ENCODE measurements around the gene KLF12.

The KLF12 gene

GRCh38 chr13:74162135-74162534, 27.9 kb upstream of the KLF12 start:
- Histone ChIP-seq H2AFZ (ENCODE audit: low read length) (no peak overlapping the region), H3K36me3 (ENCODE audit: insufficient read depth, low read length) (no peaks in the 10 kb centered on the region), H3K27me3 (ENCODE audit: insufficient read depth, low read length) (0 out of 2 replicates have a peak, but pooled peaks cover 7% of the 10 kb centered on the region), H3K4me2 (ENCODE audit: low read length) (no peak overlapping the region), H3K27ac (ENCODE audit: low read depth, low read length, poor library complexity, severe bottlenecking) (no peak overlapping the region), H3F3A (ENCODE audit: insufficient read depth, low read length) (no peaks in the 10 kb centered on the region), H3K4me3 (ENCODE audit: low read depth, low read length, poor library complexity, severe bottlenecking) (no peak overlapping the region), H3K79me2 (ENCODE audit: insufficient read depth, low read length) (no peaks in the 10 kb centered on the region), H3K9ac (ENCODE audit: low read length) (no peak overlapping the region), H4K20me1 (ENCODE audit: insufficient read depth, low read length) (no peaks in the 10 kb centered on the region), H3K9me3 (ENCODE audit: low read length) (no peaks in the 10 kb centered on the region), H3K4me1 (ENCODE audit: insufficient read depth, low read length, severe bottlenecking) (no peaks in the 10 kb centered on the region), H3K9me2 (ENCODE audit: low read depth, low read length) (no peaks in the 10 kb centered on the region)
- no peak for TF ChIP-seq EZH2 (IDR thresholded peaks at IDR 0.05; ENCODE audit: borderline replicate concordance, low read length)
- TF ChIP-seq, protein P1, sequence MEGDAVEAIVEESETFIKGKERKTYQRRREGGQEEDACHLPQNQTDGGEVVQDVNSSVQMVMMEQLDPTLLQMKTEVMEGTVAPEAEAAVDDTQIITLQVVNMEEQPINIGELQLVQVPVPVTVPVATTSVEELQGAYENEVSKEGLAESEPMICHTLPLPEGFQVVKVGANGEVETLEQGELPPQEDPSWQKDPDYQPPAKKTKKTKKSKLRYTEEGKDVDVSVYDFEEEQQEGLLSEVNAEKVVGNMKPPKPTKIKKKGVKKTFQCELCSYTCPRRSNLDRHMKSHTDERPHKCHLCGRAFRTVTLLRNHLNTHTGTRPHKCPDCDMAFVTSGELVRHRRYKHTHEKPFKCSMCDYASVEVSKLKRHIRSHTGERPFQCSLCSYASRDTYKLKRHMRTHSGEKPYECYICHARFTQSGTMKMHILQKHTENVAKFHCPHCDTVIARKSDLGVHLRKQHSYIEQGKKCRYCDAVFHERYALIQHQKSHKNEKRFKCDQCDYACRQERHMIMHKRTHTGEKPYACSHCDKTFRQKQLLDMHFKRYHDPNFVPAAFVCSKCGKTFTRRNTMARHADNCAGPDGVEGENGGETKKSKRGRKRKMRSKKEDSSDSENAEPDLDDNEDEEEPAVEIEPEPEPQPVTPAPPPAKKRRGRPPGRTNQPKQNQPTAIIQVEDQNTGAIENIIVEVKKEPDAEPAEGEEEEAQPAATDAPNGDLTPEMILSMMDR (IDR thresholded peaks at IDR 0.05; ENCODE audit: low read length) = no peak

DNA sequence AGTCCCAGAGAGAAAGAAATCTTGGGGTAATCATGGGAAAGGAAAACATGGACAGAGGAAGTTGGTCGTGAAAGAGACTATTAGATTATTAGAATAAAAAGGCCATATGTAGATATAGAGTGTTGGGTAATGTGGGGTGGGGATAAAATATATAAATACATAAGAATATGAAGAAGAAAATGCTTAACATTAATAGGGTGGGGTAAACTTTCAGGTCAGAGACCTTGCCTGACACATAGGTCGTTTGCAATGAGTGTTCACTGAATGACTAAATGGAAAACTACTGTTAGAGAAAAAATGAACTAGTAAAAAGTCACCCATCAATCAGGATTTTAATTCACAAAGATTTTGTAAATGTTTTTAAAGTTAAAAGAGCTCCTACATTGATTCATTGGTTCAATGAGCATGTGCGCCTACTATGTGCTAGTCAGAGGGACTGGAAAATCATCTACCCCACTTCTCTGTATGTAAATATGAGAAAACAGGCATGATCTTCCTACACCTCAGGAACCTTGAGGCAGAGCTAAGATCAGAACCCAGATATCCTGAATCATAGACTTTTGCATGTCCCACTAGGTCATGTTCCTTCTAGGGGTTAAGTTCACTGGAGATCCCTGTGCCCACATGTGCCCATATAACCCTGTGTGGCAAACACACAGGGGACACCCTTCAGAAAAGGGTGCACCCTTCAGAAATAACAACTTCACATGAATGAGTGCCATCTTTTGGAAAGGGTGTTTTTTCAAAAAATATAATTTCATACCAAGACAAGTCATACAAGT, 24.6 kb upstream of the KLF12 start:
- no peaks in the 10 kb centered on the region for H3K9me3 ChIP-seq (ENCODE audit: low read length)
- H2AFZ ChIP-seq (ENCODE audit: low read length) = no peak overlapping the region
- no peak overlapping the region for H3K4me3 ChIP-seq (ENCODE audit: low read depth, low read length, poor library complexity, severe bottlenecking)
- no peak overlapping the region for H3K27ac ChIP-seq (ENCODE audit: low read depth, low read length, poor library complexity, severe bottlenecking)
- H3K36me3 ChIP-seq (ENCODE audit: insufficient read depth, low read length) = no peaks in the 10 kb centered on the region
- no peak overlapping the region for H3K4me2 ChIP-seq (ENCODE audit: low read length)
- H3F3A ChIP-seq (ENCODE audit: insufficient read depth, low read length) = no peaks in the 10 kb centered on the region
- no peaks in the 10 kb centered on the region for H3K79me2 ChIP-seq (ENCODE audit: insufficient read depth, low read length)
- 0 out of 2 replicates have a peak, but pooled peaks cover 7% of the 10 kb centered on the region for H3K27me3 ChIP-seq (ENCODE audit: insufficient read depth, low read length)
- H3K4me1 ChIP-seq (ENCODE audit: insufficient read depth, low read length, severe bottlenecking) = no peaks in the 10 kb centered on the region
- no peaks in the 10 kb centered on the region for H3K9me2 ChIP-seq (ENCODE audit: low read depth, low read length)
- no peak overlapping the region for H3K9ac ChIP-seq (ENCODE audit: low read length)
- TF ChIP-seq EZH2 (IDR thresholded peaks at IDR 0.05; ENCODE audit: borderline replicate concordance, low read length) = no peak
- TF ChIP-seq, protein P1 (IDR thresholded peaks at IDR 0.05; ENCODE audit: low read length) = no peak
- H4K20me1 ChIP-seq (ENCODE audit: insufficient read depth, low read length) = no peaks in the 10 kb centered on the region

DNA sequence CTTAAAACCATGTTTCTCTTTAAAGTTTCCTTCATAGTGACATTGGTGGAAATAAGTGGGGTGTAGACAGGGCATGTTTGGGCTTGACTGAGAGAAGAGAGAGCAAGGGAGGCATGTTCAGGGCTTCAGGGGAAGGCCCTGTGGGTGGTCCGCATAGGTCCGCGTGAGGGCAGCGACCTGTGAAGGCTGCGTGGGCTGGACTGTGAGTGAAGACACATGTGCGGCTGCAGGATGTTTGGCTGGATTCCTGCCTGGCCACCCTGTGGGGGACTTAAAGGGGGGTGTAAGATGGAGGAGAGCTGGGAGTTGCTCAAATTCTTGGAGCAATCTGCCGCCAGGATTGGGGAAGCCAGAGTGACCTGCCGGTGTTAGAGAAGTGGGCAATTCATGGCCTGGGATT, 23.8 kb upstream of the KLF12 start:
- H3K9ac ChIP-seq (ENCODE audit: low read length) = no peak overlapping the region
- H3K27ac ChIP-seq (ENCODE audit: low read depth, low read length, poor library complexity, severe bottlenecking) = no peak overlapping the region
- H3K4me3 ChIP-seq (ENCODE audit: low read depth, low read length, poor library complexity, severe bottlenecking) = no peak overlapping the region
- H3K27me3 ChIP-seq (ENCODE audit: insufficient read depth, low read length) = peaks cover 7% of the 10 kb centered on the region; the same call in 1 of the 2 replicates
- no peaks in the 10 kb centered on the region for H3K9me3 ChIP-seq (ENCODE audit: low read length)
- TF ChIP-seq, protein P1 (IDR thresholded peaks at IDR 0.05; ENCODE audit: low read length) = no peak
- no peak for TF ChIP-seq EZH2 (IDR thresholded peaks at IDR 0.05; ENCODE audit: borderline replicate concordance, low read length)
- no peaks in the 10 kb centered on the region for H3K79me2 ChIP-seq (ENCODE audit: insufficient read depth, low read length)
- H3K4me2 ChIP-seq (ENCODE audit: low read length) = no peak overlapping the region
- H3K4me1 ChIP-seq (ENCODE audit: insufficient read depth, low read length, severe bottlenecking) = no peaks in the 10 kb centered on the region
- no peaks in the 10 kb centered on the region for H3F3A ChIP-seq (ENCODE audit: insufficient read depth, low read length)
- no peaks in the 10 kb centered on the region for H3K9me2 ChIP-seq (ENCODE audit: low read depth, low read length)
- H3K36me3 ChIP-seq (ENCODE audit: insufficient read depth, low read length) = no peaks in the 10 kb centered on the region
- no peaks in the 10 kb centered on the region for H4K20me1 ChIP-seq (ENCODE audit: insufficient read depth, low read length)
- no peak overlapping the region for H2AFZ ChIP-seq (ENCODE audit: low read length)
